Fibroblast of villous mesenchyme (primary cell): Measurements from ENCODE around the gene KAZALD1. TPM values are rescaled to one million over a fixed set of nuclear protein-coding genes. Genes with fewer than 3 reads are reported as not detected.

Experiments used
- DNase-seq: peaks from one replicate; pipeline ENCODE4 v3.0.0-alpha.2; 2010; ENCODE audit warnings: low read depth
- H3K4me3 ChIP-seq: 2 replicates; pipeline ENCODE4 v1.5.1; 2011; ENCODE audit warnings: low read depth, mild to moderate bottlenecking, low read length
- total RNA-seq: library from RNA; depleted of rRNA; stranded (reverse); fragments of >200 nt; gene quantifications from 2 replicates; pipeline ENCODE4 v1.2.3, GENCODE V29; 2012
- TF ChIP-seq, protein P1 (sequence below): IDR thresholded peaks from 2 replicates; pipeline ENCODE4 v1.5.1; 2012; ENCODE audit warnings: low read depth, mild to moderate bottlenecking, low read length; ENCODE audit not compliant: insufficient read depth

KAZALD1 gene
- total RNA-seq, 1 donor: 9.1 TPM

- TF ChIP-seq, protein P1, sequence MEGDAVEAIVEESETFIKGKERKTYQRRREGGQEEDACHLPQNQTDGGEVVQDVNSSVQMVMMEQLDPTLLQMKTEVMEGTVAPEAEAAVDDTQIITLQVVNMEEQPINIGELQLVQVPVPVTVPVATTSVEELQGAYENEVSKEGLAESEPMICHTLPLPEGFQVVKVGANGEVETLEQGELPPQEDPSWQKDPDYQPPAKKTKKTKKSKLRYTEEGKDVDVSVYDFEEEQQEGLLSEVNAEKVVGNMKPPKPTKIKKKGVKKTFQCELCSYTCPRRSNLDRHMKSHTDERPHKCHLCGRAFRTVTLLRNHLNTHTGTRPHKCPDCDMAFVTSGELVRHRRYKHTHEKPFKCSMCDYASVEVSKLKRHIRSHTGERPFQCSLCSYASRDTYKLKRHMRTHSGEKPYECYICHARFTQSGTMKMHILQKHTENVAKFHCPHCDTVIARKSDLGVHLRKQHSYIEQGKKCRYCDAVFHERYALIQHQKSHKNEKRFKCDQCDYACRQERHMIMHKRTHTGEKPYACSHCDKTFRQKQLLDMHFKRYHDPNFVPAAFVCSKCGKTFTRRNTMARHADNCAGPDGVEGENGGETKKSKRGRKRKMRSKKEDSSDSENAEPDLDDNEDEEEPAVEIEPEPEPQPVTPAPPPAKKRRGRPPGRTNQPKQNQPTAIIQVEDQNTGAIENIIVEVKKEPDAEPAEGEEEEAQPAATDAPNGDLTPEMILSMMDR: no peak
- DNase-seq: no peak
- peak overlapping the region; percentile 100 for H3K4me3 ChIP-seq
These were observed 1.3 kb downstream of the KAZALD1 start for GRCh38 chr10:101063050-101063525.

DNA sequence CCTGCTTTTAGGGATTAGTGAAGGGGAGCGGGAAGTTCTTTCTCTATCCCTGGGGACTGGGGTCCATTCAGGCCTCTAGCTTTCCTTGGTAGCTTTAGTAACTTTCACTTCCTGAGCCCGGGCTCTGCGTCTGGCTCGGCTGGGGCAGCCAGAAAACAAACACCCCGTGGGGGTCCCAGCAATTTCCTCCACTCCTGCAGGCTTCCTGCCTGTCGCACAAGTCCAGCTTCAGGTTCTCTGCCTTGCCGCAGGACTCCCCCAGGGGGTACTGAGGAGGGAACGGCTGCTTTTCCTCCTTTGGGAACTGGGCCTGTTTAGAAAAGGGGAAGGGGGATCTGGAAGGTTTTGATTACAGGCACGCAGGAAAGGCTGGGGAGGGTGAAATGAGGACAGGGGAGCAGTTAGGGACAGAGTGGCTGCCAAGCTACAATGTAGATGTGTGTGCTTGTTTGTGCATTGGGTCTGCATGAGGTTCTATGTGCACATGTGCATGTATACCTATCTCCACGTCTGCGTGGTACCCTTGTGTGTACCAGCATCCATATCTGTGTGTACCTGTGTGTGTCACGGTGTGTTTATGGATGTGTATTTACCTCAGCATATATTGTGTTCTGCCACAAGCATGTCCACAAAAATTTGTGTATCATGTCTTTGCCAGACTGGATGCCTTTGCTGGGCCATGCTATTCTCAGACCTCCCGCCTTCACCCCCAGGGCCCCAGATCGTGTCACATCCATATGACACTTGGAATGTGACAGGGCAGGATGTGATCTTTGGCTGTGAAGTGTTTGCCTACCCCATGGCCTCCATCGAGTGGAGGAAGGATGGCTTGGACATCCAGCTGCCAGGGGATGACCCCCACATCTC lies 2.0 kb downstream of the KAZALD1 start:
- no peak for DNase-seq
- TF ChIP-seq, protein P1: no peak
- H3K4me3 ChIP-seq: no peak overlapping the region

GRCh38 chr10:101064415-101065030 lies 2.7 kb downstream of the KAZALD1 start:
- TF ChIP-seq, protein P1: no peak
- no peak for DNase-seq
- no peak overlapping the region for H3K4me3 ChIP-seq

GRCh38 chr10:101065481-101066145 lies 3.8 kb downstream of the KAZALD1 start:
- TF ChIP-seq, protein P1: no peak
- DNase-seq: peak; percentile 68
- peak overlapping the region; percentile 69 for H3K4me3 ChIP-seq

DNA sequence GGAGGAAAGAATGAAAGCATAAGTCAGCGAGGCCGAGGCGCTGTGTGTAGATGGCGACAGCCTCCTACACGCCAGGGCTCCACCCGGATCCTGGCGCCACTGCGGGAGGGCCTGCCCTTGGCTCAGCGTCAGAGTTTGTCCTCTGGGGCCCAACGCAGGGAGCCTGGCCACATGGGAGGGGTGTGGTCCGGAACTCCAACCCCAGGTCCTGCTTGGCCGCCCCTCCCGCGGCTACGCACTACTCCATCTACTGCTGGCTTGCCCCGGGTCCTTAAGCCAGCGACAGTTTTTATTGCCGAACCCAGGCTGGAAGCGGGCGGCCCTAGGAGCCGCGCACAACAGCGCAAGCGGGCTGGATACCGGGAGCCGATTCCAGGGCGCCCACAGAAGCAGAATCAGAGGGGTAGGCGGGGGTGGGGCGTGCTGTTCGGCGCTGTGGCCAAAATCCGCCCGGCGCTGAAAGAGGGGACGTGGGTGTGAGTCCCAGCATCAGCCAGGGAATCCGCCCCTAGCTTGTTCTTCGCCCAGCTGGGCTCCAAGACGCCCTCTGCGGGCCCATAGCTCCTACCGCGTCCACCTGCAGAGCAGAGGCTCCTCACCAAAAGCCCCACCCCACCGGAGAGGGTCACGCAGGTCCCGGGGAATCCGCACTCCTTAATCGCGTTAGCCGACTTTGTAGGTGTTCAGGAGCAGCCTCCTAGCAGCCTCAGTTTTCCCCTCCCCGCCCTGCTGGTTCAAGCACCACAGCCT lies 4.5 kb downstream of the KAZALD1 start:
- peak; percentile 72 for DNase-seq

DNA sequence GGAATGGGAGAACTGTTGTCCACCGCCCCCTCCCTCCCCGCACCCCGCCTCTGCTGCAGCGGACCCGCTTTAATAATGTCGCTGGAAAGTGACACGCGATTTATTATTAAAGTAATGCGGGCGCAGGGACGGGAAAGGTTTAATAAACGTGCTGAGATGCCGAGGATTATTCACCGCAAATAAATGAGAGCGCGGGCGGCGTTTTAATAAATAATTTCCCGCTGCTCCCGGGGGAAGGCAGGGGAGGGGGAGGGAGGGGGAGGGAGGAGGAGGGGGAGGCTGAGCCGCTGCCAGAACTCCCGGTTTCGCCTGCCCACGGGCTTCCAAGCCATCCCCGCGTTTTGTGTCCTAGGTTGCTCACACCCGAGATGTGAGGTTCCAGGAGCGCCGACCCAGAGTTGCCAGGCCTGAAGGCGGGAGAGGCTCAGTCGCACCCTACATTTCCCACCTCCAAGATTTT lies 5.1 kb downstream of the KAZALD1 start:
- DNase-seq: no peak
- TF ChIP-seq, protein P1: no peak
- peak overlapping the region; percentile 69 for H3K4me3 ChIP-seq

More for the DNA sequence above, 4.5 kb downstream of the KAZALD1 start:
- TF ChIP-seq, protein P1: peak; percentile 57
- peak overlapping the region; percentile 69 for H3K4me3 ChIP-seq
